ENCODE data around the gene SS18L1. TPM values are rescaled to one million over a fixed set of nuclear protein-coding genes. Genes with fewer than 3 reads are reported as not detected.

Gene SS18L1
- total and polyA plus RNA-seq, 2 experiments from 2014 or later, result 3.2 to 38.7 TPM

DNA sequence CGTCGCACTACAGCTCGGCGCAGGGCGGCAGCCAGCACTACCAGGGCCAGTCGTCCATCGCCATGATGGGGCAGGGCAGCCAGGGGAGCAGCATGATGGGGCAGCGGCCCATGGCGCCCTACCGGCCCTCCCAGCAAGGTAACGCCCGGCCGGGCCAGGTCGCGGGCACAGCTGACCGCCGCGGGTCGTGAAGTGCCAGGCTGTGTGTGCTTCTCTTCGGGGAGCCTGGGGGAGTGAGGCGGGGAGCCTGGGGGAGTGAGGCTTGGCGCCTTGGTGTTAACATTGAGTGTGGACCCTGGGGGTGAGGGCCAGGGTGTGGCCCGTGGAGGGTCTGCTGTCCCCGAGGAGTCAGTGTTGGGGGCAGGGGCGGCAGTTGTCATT, 19.9 kb downstream of the SS18L1 start:
- no peak overlapping the region for H3K4me3 ChIP-seq
- no peak for TF ChIP-seq CTCF (IDR thresholded peaks at IDR 0.05; ENCODE audit: low read depth, low read length)
- H3K9me3 ChIP-seq (ENCODE audit: low read depth), result no peaks in the 10 kb centered on the region
- no peak for DNase-seq (ENCODE audit: low read depth in 1 of 2, low spot score in 1 of 2)
- no peaks in the 10 kb centered on the region for H3K4me1 ChIP-seq (ENCODE audit: low read depth)
- peaks cover 35% of the 10 kb centered on the region for H3K36me3 ChIP-seq
- H3K27ac ChIP-seq, result no peak overlapping the region
- no peaks in the 10 kb centered on the region for H3K27me3 ChIP-seq

DNA sequence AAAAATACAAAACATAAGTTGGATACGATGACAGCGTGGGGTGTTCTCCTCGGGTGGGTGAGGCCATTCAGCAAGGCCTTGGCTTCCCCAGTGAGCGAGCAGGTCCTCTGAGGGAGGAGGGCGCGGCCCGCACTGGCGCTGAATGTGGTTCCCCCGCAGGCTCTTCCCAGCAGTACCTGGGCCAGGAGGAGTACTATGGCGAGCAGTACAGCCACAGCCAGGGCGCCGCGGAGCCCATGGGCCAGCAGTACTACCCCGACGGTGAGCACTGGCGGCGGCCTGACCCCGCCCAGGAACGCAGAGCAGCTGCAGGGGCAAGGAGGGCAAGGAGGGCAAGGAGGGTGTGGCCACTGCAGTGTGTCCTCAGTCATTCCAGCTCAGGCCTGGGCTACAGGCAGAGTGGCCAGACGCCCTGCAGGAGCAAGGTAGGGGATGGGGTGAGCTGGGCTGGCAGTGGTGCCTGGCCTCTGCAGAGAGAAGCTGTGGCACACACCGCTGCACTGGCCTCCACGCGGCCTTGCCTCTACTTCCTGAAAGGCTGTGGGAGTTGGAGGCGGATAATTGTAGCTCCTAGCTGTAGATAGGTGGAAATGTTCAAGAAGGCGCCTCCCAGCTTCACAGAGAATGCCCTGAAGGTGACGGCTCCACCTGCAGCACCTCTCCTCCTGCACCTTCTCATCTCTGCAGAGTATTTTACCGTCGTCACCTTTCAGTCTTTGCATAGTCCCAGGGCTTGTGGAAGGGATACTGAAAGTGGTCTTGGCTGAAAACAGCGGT, 20.6 kb downstream of the SS18L1 start:
- TF ChIP-seq CTCF (IDR thresholded peaks at IDR 0.05; ENCODE audit: low read depth, low read length), result no peak
- Histone ChIP-seq H3K9me3 (ENCODE audit: low read depth) (no peaks in the 10 kb centered on the region), H3K27me3 (no peaks in the 10 kb centered on the region), H3K4me3 (no peak overlapping the region), H3K36me3 (peaks cover 35% of the 10 kb centered on the region), H3K27ac (no peak overlapping the region), H3K4me1 (ENCODE audit: low read depth) (no peaks in the 10 kb centered on the region)
- no peak for DNase-seq (ENCODE audit: low read depth in 1 of 2, low spot score in 1 of 2)

DNA sequence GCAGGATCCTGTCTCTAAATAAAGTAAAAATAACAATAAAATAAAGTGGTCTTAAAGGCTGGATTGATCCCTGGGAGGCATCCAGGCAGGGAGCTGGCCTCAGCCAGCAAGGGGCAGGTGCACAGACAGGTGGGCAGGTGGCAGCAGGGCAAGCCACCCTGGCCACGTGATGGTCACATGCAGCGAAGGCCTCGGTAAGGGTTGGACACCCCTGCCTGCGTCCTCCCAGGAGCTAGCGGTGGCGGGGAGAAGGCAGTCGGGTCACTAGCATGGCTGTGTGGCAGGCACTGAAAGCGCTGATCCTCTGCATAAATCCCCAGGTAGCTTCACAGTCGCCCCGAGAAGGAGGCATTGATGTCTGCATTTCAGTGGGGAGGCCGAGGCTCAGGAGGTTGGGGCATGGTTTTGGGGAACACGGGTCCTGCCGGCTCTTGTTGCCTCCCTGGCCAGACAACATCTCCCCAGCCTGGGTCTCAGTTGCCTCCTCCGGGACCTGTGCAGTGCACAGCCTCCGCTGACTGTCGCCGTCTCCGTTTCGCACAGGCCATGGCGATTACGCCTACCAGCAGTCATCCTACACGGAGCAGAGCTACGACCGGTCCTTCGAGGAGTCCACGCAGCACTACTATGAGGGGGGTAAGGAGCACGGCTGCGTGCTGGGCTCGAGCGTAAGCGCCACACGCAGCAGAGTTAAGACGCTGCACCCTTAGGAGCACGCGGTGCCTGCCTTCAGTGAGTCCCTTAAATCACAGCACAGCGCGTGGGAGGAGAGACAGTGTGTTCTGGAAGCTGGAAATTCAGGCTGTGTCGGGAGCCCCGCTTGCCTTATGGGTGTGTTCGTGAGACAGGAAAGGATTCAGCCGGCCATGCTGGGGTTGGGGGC, 21.6 kb downstream of the SS18L1 start:
- Histone ChIP-seq H3K9me3 (ENCODE audit: low read depth) (no peaks in the 10 kb centered on the region), H3K27me3 (no peaks in the 10 kb centered on the region), H3K27ac (no peak overlapping the region), H3K4me3 (no peak overlapping the region), H3K4me1 (ENCODE audit: low read depth) (no peaks in the 10 kb centered on the region), H3K36me3 (peaks cover 35% of the 10 kb centered on the region)
- no peak for TF ChIP-seq CTCF (IDR thresholded peaks at IDR 0.05; ENCODE audit: low read depth, low read length)
- DNase-seq (ENCODE audit: low read depth in 1 of 2, low spot score in 1 of 2), result no peak

- peak in 1 of 2 donors; percentile 68 for DNase-seq (ENCODE audit: low read depth in 1 of 2, low spot score in 1 of 2)
- no peaks in the 10 kb centered on the region for H3K4me1 ChIP-seq (ENCODE audit: low read depth)
- no peaks in the 10 kb centered on the region for H3K9me3 ChIP-seq (ENCODE audit: low read depth)
- H3K27me3 ChIP-seq, result no peaks in the 10 kb centered on the region
- H3K27ac ChIP-seq, result no peak overlapping the region
- H3K4me3 ChIP-seq, result no peak overlapping the region
- TF ChIP-seq CTCF (IDR thresholded peaks at IDR 0.05; ENCODE audit: low read depth, low read length), result no peak
- peaks cover 35% of the 10 kb centered on the region for H3K36me3 ChIP-seq
Observed at GRCh38 chr20:62165762-62166399, 22.3 kb downstream of the SS18L1 start.

GRCh38 chr20:62167474-62167873, 23.9 kb downstream of the SS18L1 start:
- no peak for TF ChIP-seq CTCF (IDR thresholded peaks at IDR 0.05; ENCODE audit: low read depth, low read length)
- no peak overlapping the region for H3K27ac ChIP-seq
- no peaks in the 10 kb centered on the region for H3K4me1 ChIP-seq (ENCODE audit: low read depth)
- no peak overlapping the region for H3K4me3 ChIP-seq
- no peaks in the 10 kb centered on the region for H3K9me3 ChIP-seq (ENCODE audit: low read depth)
- no peaks in the 10 kb centered on the region for H3K27me3 ChIP-seq
- no peak for DNase-seq (ENCODE audit: low read depth in 1 of 2, low spot score in 1 of 2)
- H3K36me3 ChIP-seq, result peaks cover 34% of the 10 kb centered on the region
